Gastrocnemius medialis (tissue), 4 donors: ENCODE measurements around the gene UBE2E1. TPM values are rescaled to one million over a fixed set of nuclear protein-coding genes. Genes with fewer than 3 reads are reported as not detected.

ENCODE experiments used
- ATAC-seq, 2 donors: fragments of 150-250 bp; one replicate each; pipeline ENCODE4 v1.9.1; 2016
- DNase-seq, 2 donors: peaks; one replicate each; pipeline ENCODE4 v3.0.0-alpha.2; 2019
- H3K27ac ChIP-seq, 4 donors: fragments of 200-600 bp; sonication (generic); 1 replicate in 1 of 4; 2 replicates in 3 of 4; pipeline ENCODE4 v1.5.1; 2016 to 2018; ENCODE audit warnings: mild to moderate bottlenecking in 2 of 4, moderate library complexity in 1 of 4
- H3K27me3 ChIP-seq, 3 donors: fragments of 200-600 bp; sonication (generic) in 2 of 3; 1 replicate in 1 of 3; 2 replicates in 2 of 3; pipeline versions ENCODE4 v1.5.1 to v1.6.0; 2016 to 2019; ENCODE audit warnings: mild to moderate bottlenecking in 1 of 3, moderate library complexity in 1 of 3
- H3K36me3 ChIP-seq, 2 donors: fragments of 200-600 bp; sonication (generic) in 1 of 2; one replicate each; pipeline ENCODE4 v1.5.1; 2017 to 2018
- H3K4me1 ChIP-seq, 2 donors: fragments of 200-600 bp; sonication (generic) in 1 of 2; one replicate each; pipeline ENCODE4 v1.5.1; 2016 to 2017; ENCODE audit warnings: mild to moderate bottlenecking in 2 of 2
- H3K4me3 ChIP-seq, 4 donors: fragments of 200-600 bp; sonication (generic) in 3 of 4; 1 replicate in 1 of 4; 2 replicates in 3 of 4; pipeline ENCODE4 v1.5.1; 2016 to 2019; ENCODE audit warnings: mild to moderate bottlenecking in 2 of 4
- H3K9me3 ChIP-seq, 3 donors: fragments of 200-600 bp; sonication (generic) in 2 of 3; 1 replicate in 1 of 3; 2 replicates in 2 of 3; pipeline ENCODE4 v1.5.1; 2016 to 2019
- POLR2A ChIP-seq, 2 donors: fragments of 450-650 bp; IDR thresholded peaks; one replicate each; pipeline ENCODE4 v1.6.1; 2017; ENCODE audit warnings: antibody characterized with exemption in 2 of 2, mild to moderate bottlenecking in 2 of 2, moderate library complexity in 2 of 2
- in situ Hi-C, 4 donors: fragments of 200-750 bp; cut with MboI; loops; one replicate each; pipeline versions ENCODE4 v1.15.0 to v1.8.0; 2017; ENCODE audit warnings: low sequenced_read_pairs in 4 of 4
- intact Hi-C: fragments of 100-400 bp; cut with DNase I; formaldehyde crosslinking; loops from one replicate; pipeline ENCODE4 v1.15.1; 2023; ENCODE audit warnings: low total_unique reads
- total RNA-seq, 4 donors: library from RNA; depleted of rRNA; stranded (reverse); fragments of >200 nt; gene quantifications; one replicate each; pipeline versions ENCODE4 v1.1.0 to v1.2.3, GENCODE V29; 2016
- TF ChIP-seq, protein P1 (sequence below), 5 experiments: fragments of 450-650 bp in 3 of 5; fragments of 200-600 bp in 2 of 5; sonication (generic) in 2 of 5; IDR thresholded peaks in 4 of 5; conservative IDR thresholded peaks in 1 of 5; 1 replicate in 4 of 5; 2 replicates in 1 of 5; pipeline ENCODE4 v1.5.1; 2016 to 2019; ENCODE audit warnings: antibody characterized with exemption in 5 of 5, mild to moderate bottlenecking in 3 of 5, moderate library complexity in 3 of 5

UBE2E1 gene
- total RNA-seq, 4 donors from 2014 or later: 54.8 to 153 (median 109) TPM

DNA sequence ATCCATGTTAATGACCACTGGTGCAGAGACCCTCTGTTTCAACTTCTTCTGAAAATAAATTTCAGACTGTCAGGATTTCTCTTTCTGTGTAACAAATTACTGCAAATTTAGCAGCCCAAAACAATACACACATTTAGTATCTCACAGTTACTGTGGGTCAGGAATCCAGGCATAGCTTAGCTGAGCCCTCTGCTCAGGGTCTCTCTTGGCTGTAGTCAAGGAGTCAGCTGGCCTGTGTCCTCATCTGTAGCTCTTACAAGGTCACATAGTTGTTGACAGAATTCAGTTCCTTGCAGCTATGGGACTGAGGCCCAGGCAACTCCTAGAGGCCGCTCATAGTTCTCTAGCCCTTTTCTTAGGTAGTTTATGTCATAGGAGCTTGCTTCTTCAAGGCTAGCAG lies 59.2 kb downstream of the UBE2E1 start:
- Histone ChIP-seq H3K27me3 (no peaks in the 10 kb centered on the region), H3K4me3 (no peak overlapping the region), H3K9me3 (no peaks in the 10 kb centered on the region), H3K4me1 (peaks cover 68 to 71% of the 10 kb centered on the region in 2 donors), H3K27ac (peak overlapping the region; percentile 58 to 78 (median 66)), H3K36me3 (no peaks in the 10 kb centered on the region)
- TF ChIP-seq, protein P1, sequence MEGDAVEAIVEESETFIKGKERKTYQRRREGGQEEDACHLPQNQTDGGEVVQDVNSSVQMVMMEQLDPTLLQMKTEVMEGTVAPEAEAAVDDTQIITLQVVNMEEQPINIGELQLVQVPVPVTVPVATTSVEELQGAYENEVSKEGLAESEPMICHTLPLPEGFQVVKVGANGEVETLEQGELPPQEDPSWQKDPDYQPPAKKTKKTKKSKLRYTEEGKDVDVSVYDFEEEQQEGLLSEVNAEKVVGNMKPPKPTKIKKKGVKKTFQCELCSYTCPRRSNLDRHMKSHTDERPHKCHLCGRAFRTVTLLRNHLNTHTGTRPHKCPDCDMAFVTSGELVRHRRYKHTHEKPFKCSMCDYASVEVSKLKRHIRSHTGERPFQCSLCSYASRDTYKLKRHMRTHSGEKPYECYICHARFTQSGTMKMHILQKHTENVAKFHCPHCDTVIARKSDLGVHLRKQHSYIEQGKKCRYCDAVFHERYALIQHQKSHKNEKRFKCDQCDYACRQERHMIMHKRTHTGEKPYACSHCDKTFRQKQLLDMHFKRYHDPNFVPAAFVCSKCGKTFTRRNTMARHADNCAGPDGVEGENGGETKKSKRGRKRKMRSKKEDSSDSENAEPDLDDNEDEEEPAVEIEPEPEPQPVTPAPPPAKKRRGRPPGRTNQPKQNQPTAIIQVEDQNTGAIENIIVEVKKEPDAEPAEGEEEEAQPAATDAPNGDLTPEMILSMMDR (IDR thresholded peaks at IDR 0.05 in 4 of 5, conservative IDR thresholded peaks at IDR 0.05 in 1 of 5): no peak
- TF ChIP-seq POLR2A (IDR thresholded peaks at IDR 0.05): no peak
- in situ Hi-C loops: no loop called here
- peak in 1 of 2 donors; percentile 59 for ATAC-seq
- intact Hi-C loops: no loop called here
- DNase-seq: no peak

DNA sequence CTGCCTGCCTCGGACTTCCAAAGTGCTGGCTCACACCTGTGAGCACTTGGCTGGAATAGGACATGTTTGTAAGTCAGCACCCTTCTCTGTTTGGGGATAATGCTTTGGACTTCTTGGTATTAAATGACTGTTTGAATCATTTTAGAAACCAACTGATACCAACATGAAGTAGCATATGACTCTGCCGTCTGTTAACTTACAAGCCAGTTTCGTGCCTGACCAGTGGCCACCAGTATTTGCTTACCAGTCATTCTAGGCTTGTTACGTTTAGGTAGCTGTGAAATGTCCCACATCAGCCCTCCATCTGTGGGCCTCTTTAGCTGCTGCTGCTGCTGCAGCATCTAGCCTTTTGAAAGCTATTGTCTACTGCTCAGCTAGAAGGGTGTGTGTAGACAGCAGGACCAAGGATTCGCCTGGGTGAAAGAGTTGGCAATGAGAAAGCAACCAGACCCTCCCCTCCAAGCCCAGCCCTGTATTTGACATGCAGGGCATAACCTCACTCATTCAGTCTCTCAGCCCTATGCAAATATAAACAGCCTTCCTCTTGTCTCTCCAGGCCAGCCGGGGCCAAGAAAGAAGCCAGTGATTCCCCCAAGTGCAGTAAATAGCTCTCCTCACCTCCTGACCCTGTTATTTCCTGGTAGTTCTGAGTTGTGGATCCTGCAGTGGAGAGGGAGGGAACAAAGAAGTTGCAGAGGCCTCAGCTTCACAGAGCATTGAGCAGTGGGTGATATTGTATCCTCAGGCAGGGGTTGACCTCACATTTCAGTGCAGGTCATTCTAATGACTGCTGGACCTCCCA lies 60.0 kb downstream of the UBE2E1 start:
- ATAC-seq (peak; percentile 65 to 69), DNase-seq (peak in 1 of 2 donors; percentile 29)
- TF ChIP-seq POLR2A (IDR thresholded peaks at IDR 0.05): no peak
- TF ChIP-seq, protein P1 (IDR thresholded peaks at IDR 0.05 in 4 of 5, conservative IDR thresholded peaks at IDR 0.05 in 1 of 5): no peak
- Histone ChIP-seq H3K27ac (peak overlapping the region; percentile 58 to 78 (median 66)), H3K36me3 (no peaks in the 10 kb centered on the region), H3K9me3 (no peaks in the 10 kb centered on the region), H3K27me3 (no peaks in the 10 kb centered on the region), H3K4me3 (peak overlapping the region in 1 of 4 donors; percentile 4), H3K4me1 (peaks cover 64 to 67% of the 10 kb centered on the region in 2 donors)
- intact Hi-C loops (no loop called here), in situ Hi-C loops (no loop called here)

DNA sequence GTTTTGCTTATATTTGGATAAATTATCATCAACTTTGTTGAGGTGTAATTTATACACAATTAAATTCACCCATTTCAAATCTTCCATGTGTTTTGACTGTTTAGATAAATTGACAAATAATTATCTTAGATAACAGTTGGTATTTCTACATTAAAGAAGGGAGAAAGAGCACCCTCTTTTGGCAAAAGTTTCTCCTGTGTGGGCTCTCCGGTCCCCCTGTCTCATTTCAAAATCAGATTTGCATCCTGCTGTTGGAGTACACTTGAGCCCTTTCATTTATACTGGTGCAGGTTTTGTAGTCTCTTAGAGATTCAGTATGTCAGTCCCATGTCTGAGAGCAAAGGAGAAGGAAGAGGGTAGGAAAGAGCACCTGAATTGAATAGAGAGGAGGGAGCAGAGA lies 61.6 kb downstream of the UBE2E1 start:
- Histone ChIP-seq H3K27me3 (no peaks in the 10 kb centered on the region), H3K27ac (peak overlapping the region in 3 of 4 donors; percentile 37 to 73 (median 59)), H3K36me3 (no peaks in the 10 kb centered on the region), H3K9me3 (no peaks in the 10 kb centered on the region), H3K4me1 (peaks cover 55 to 58% of the 10 kb centered on the region in 2 donors), H3K4me3 (no peak overlapping the region)
- TF ChIP-seq, protein P1 (IDR thresholded peaks at IDR 0.05 in 4 of 5, conservative IDR thresholded peaks at IDR 0.05 in 1 of 5): no peak
- no peak for TF ChIP-seq POLR2A (IDR thresholded peaks at IDR 0.05)
- DNase-seq (no peak), ATAC-seq (no peak)
- in situ Hi-C loops: no loop called here
- intact Hi-C loops: no loop called here

DNA sequence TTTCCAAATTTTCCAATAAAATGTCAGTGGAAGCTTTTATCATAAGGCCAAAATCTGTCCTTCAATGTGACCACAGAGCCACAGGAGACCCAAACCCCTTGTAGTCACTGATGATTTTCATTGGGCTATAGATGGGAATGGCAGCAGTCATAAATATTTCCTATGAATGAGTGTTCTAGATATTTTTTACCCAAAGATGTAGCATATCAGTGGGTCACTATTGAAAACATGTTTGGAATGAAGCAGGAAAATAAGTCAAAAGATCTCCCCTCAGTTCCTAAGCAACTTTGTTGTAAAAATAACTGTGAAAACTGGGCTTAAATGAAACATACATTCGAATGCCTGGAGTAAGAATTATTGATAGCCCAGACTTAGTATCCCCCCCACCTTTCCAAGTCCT lies 62.1 kb downstream of the UBE2E1 start:
- in situ Hi-C loops: no loop called here
- intact Hi-C loops: no loop called here
- no peaks in the 10 kb centered on the region for H3K36me3 ChIP-seq
- no peak for DNase-seq
- H3K4me1 ChIP-seq: peaks cover 55 to 57% of the 10 kb centered on the region in 2 donors
- ATAC-seq: no peak
- no peaks in the 10 kb centered on the region for H3K9me3 ChIP-seq
- H3K4me3 ChIP-seq: no peak overlapping the region
- no peaks in the 10 kb centered on the region for H3K27me3 ChIP-seq
- peak overlapping the region in 2 of 4 donors; percentile 37 to 73 for H3K27ac ChIP-seq
- TF ChIP-seq, protein P1 (IDR thresholded peaks at IDR 0.05 in 4 of 5, conservative IDR thresholded peaks at IDR 0.05 in 1 of 5): no peak
- TF ChIP-seq POLR2A (IDR thresholded peaks at IDR 0.05): no peak
